ENCODE results near the gene CD40. TPM values are rescaled to one million over a fixed set of nuclear protein-coding genes. Genes with fewer than 3 reads are reported as not detected.
A peak's percentile ranks its signal among the peaks of the same experiment; 100 is the strongest.
"Not testable (repeated sequence)": the region's sequence is repeated elsewhere in the genome, so short reads cannot be mapped to it uniquely, and the experiment has no call there.

Gene CD40
- total RNA-seq, 2 experiments from 2014 or later: 6.1 to 6.3 TPM

- CTCF ChIA-PET: interaction anchor here (0.6 to 1.1 kb wide), 7 partner anchors 70 to 717 kb away, joined by 3 to 7 read pairs (median 4); no protein-coding TSS in a partner anchor
- intact Hi-C loops (cut with micrococcal nuclease): no loop called here
- DNase-seq: no peak
These were observed 33.3 kb upstream of the CD40 start for GRCh38 chr20:46084805-46085178.

GRCh38 chr20:46085179-46085851 is 32.8 kb upstream of the CD40 start:
- peaks cover 68% of the 10 kb centered on the region for H3K4me1 Mint-ChIP-seq (ENCODE audit: low read depth)
- H3K27me3 Mint-ChIP-seq (ENCODE audit: low read depth): no peaks in the 10 kb centered on the region
- peaks cover 2% of the 10 kb centered on the region for H3K36me3 Mint-ChIP-seq (ENCODE audit: low read depth)
- intact Hi-C loops (cut with micrococcal nuclease): no loop called here
- H3K4me3 Mint-ChIP-seq: no peak overlapping the region
- H3K27ac Mint-ChIP-seq: no peak overlapping the region
- CTCF ChIA-PET: interaction anchor here (0.6 to 1.4 kb wide), 6 partner anchors 70 to 718 kb away, joined by 3 to 7 read pairs (median 4); no protein-coding TSS in a partner anchor
- no peaks in the 10 kb centered on the region for H3K9me3 Mint-ChIP-seq
- no peak for DNase-seq

More at GRCh38 chr20:46084805-46085178, 33.3 kb upstream of the CD40 start:
- Mint-ChIP-seq H3K4me1 (ENCODE audit: low read depth) (peaks cover 65% of the 10 kb centered on the region), H3K27me3 (ENCODE audit: low read depth) (no peaks in the 10 kb centered on the region), H3K9me3 (no peaks in the 10 kb centered on the region), H3K36me3 (ENCODE audit: low read depth) (peaks cover 2% of the 10 kb centered on the region), H3K27ac (no peak overlapping the region), H3K4me3 (no peak overlapping the region)

- H3K4me3 Mint-ChIP-seq: no peak overlapping the region
- DNase-seq: no peak
- peaks cover 69% of the 10 kb centered on the region for H3K4me1 Mint-ChIP-seq (ENCODE audit: low read depth)
- no peaks in the 10 kb centered on the region for H3K27me3 Mint-ChIP-seq (ENCODE audit: low read depth)
- no peaks in the 10 kb centered on the region for H3K9me3 Mint-ChIP-seq
- H3K27ac Mint-ChIP-seq: no peak overlapping the region
- peaks cover 2% of the 10 kb centered on the region for H3K36me3 Mint-ChIP-seq (ENCODE audit: low read depth)
- CTCF ChIA-PET: interaction anchor here (1.4 to 2.2 kb wide), 2 partner anchors 100 to 117 kb away, joined by 3 to 9 read pairs; no protein-coding TSS in a partner anchor
- intact Hi-C loops (cut with micrococcal nuclease): loop anchor here (1.0 kb wide), 1 partner anchor 100 kb away; no protein-coding TSS in a partner anchor
These were observed 31.0 kb upstream of the CD40 start for GRCh38 chr20:46087161-46087560.

GRCh38 chr20:46088409-46089166 is 29.5 kb upstream of the CD40 start:
- CTCF ChIA-PET: interaction anchor here (0.9 to 2.2 kb wide), 9 partner anchors 9 to 290 kb away, joined by 3 to 9 read pairs (median 4); no protein-coding TSS in a partner anchor
- Mint-ChIP-seq H3K9me3 (no peaks in the 10 kb centered on the region), H3K4me1 (ENCODE audit: low read depth) (peaks cover 55% of the 10 kb centered on the region), H3K36me3 (ENCODE audit: low read depth) (peaks cover 2% of the 10 kb centered on the region), H3K27me3 (ENCODE audit: low read depth) (no peaks in the 10 kb centered on the region), H3K27ac (peak overlapping the region; percentile 61), H3K4me3 (peak overlapping the region; percentile 86)
- intact Hi-C loops (cut with micrococcal nuclease): loop anchor here (1.0 kb wide), 5 partner anchors 66 to 318 kb away; partner anchors contain the start of gene ELMO2
- DNase-seq: peak; percentile 23

GRCh38 chr20:46089167-46089416 is 29.0 kb upstream of the CD40 start:
- intact Hi-C loops (cut with micrococcal nuclease): loop anchor here (1.0 kb wide), 5 partner anchors 67 to 317 kb away; partner anchors contain the start of gene ELMO2
- H3K27ac Mint-ChIP-seq: peak overlapping the region; percentile 77
- peak; percentile 65 for DNase-seq
- no peaks in the 10 kb centered on the region for H3K9me3 Mint-ChIP-seq
- H3K4me3 Mint-ChIP-seq: peak overlapping the region; percentile 86
- CTCF ChIA-PET: interaction anchor here (0.9 to 2.2 kb wide), 7 partner anchors 9 to 290 kb away, joined by 3 to 9 read pairs (median 4); no protein-coding TSS in a partner anchor
- no peaks in the 10 kb centered on the region for H3K27me3 Mint-ChIP-seq (ENCODE audit: low read depth)
- H3K36me3 Mint-ChIP-seq (ENCODE audit: low read depth): peaks cover 2% of the 10 kb centered on the region
- H3K4me1 Mint-ChIP-seq (ENCODE audit: low read depth): peaks cover 53% of the 10 kb centered on the region

DNA sequence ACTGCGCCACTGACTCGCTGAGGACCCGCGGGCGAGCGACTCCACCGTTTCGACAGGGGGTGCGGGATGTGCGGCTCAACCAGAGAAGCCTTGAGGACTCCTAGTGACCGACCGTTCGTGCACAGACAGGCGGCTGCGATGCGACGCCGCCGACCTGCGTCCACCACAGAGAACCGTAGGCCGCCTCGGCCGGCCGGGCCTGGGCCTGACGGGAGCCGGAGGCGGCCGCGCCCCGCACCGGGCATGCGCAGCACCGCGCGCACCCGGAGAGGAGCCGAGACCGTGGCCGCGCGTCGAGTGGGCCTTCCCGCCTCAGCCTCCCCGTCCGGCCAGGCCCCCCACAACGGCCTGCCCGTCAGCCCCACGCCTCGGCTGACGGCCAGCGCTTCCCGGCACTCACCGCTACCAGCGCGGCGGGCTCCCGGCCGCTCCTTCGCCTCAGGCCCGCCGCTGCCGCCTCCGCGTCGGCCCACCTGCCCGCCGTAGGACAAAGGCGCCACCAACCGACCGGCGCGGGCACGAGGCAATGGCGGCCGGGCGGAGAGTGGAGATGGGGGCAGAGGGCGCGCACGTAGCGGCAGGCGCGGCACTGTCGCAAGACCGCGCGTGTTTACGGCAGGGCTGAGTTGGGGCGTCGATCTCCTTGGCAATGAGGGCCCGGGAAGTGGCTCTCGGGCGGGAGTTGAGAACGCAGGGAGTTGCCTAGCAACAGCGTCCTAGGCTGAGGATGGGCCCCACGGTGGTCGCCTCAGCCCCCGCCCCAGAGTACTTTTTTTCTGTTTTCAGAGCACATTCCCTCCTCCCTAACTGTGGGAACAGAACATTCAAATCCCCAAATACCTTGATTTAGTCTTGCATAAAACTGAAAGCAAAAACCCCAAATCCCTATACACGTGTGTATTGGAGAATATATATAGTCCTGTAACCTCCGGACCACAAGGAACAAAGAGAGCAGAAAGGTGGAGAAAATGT is 28.4 kb upstream of the CD40 start, which contains the start of gene NCOA5:
NCOA5 (minus strand) TSS at position 546 of the 972 bp plus-strand sequence. CDS start 10,538 bp downstream, outside the sequence.
- intact Hi-C loops (cut with micrococcal nuclease): loop anchor here (1.0 kb wide), 6 partner anchors 67 to 317 kb away; partner anchors contain the start of genes ELMO2 and ZNF335
- peaks cover 2% of the 10 kb centered on the region for H3K36me3 Mint-ChIP-seq (ENCODE audit: low read depth)
- peaks cover 47% of the 10 kb centered on the region for H3K4me1 Mint-ChIP-seq (ENCODE audit: low read depth)
- CTCF ChIA-PET: interaction anchor here (1.8 to 2.2 kb wide), 2 partner anchors 77 to 120 kb away, joined by 6 to 9 read pairs; no protein-coding TSS in a partner anchor
- H3K9me3 Mint-ChIP-seq: no peaks in the 10 kb centered on the region
- peak within 1 kb of the TSS; percentile 77 for H3K27ac Mint-ChIP-seq
- peak within 1 kb of the TSS; percentile 86 for H3K4me3 Mint-ChIP-seq
- peak; percentile 96 for DNase-seq
- no peaks in the 10 kb centered on the region for H3K27me3 Mint-ChIP-seq (ENCODE audit: low read depth)

DNA sequence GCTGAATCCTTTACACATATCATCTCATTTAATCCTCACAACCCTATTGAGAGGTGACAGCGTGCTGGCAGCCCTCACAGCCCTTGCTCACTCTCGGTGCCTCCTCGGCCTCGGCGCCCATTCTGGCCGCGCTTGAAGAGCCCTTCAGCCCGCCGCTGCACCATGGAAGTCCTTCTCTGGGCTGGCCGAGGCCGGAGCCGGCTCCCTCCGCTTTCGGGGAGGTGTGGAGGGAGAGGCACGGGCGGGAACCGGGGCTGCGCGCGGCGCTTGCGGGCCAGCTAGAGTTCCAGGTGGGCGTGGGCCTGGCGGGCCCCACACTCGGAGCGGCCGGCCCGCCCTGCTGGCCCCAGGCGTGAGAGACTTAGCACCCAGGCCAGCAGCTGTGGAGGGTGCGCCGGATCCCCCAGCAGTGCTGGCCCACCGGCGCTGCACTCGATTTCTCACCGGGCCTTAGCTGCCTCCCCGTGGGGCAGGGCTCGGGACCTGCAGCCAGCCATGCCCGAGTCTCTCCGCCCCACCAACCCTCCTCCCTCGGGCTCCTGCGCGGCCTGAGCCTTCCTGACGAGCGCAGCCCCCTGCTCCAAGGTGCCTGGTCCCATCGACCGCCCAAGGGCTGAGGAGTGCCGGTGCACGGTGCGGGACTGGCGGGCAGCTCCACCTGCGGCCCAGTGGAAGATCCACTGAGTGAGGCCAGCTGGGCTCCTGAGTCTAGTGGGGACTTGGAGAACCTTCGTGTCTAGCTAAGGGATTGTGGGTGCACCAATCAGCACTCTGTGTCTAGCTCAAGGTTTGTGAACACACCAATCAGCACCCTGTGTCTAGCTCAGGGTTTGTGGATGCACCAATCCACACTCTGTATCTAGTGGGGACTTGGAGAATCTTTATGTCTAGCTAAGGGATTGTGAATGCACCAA is 26.2 kb upstream of the CD40 start:
- H3K9me3 Mint-ChIP-seq; H3K27me3 Mint-ChIP-seq (ENCODE audit: low read depth); intact Hi-C loops (cut with micrococcal nuclease); CTCF ChIA-PET; H3K4me3 Mint-ChIP-seq; DNase-seq; H3K36me3 Mint-ChIP-seq (ENCODE audit: low read depth); H3K27ac Mint-ChIP-seq: not testable (repeated sequence)
- peaks cover 26% of the 10 kb centered on the region for H3K4me1 Mint-ChIP-seq (ENCODE audit: low read depth)

GRCh38 chr20:46093531-46093930 is 24.6 kb upstream of the CD40 start:
- H3K4me3 Mint-ChIP-seq: no peak overlapping the region
- no peak for DNase-seq
- H3K4me1 Mint-ChIP-seq (ENCODE audit: low read depth): peaks cover 10% of the 10 kb centered on the region
- intact Hi-C loops (cut with micrococcal nuclease): no loop called here
- H3K27me3 Mint-ChIP-seq (ENCODE audit: low read depth): peaks cover 2% of the 10 kb centered on the region
- H3K27ac Mint-ChIP-seq: no peak overlapping the region
- CTCF ChIA-PET: no interaction called here
- no peaks in the 10 kb centered on the region for H3K36me3 Mint-ChIP-seq (ENCODE audit: low read depth)
- no peaks in the 10 kb centered on the region for H3K9me3 Mint-ChIP-seq

DNA sequence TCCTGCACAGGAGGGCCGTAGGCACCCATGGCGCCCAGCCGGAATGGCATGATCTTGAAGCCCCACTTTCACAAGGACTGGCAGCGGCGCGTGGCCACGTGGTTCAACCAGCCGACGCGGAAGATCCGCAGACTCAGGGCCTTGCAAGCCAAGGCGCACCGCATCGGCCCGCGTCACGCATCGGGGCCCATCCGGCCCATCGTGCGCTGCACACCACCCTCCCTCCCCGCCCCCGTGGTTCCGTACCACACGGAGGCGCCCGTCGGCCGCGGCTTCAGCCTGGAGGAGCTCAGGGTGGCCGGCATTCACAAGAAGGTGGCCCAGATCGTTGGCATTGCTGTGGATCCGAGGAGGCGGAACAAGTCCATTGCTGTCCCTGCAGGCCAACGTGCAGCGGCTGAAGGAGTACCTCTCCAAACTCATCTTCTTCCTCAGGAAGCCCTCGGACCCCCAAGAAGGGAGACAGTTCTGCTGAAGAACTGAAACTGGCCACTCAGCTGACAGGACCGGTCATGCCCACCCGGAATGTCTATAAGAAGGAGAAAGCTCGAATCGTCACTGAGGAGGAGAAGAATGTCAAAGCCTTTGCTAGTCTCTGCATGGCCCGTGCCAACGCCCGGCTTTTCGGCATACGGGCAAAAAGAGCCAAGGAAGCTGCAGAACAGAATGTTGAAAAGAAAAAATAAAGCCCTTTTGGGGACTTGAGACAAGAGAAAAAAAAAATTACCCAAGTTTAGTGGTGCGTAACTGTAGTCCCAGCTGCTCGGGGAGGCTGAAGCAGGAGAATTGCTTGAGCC is 18.4 kb upstream of the CD40 start:
- DNase-seq: peak; percentile 16

GRCh38 chr20:46100444-46100843 is 17.7 kb upstream of the CD40 start:
- H3K27ac Mint-ChIP-seq; intact Hi-C loops (cut with micrococcal nuclease); H3K4me3 Mint-ChIP-seq; H3K9me3 Mint-ChIP-seq; H3K4me1 Mint-ChIP-seq (ENCODE audit: low read depth); DNase-seq; CTCF ChIA-PET; H3K36me3 Mint-ChIP-seq (ENCODE audit: low read depth): not testable (repeated sequence)
- H3K27me3 Mint-ChIP-seq (ENCODE audit: low read depth): peaks cover 31% of the 10 kb centered on the region

More for the DNA sequence above, 18.4 kb upstream of the CD40 start:
- no peaks in the 10 kb centered on the region for H3K4me1 Mint-ChIP-seq (ENCODE audit: low read depth)
- H3K27me3 Mint-ChIP-seq (ENCODE audit: low read depth): peaks cover 30% of the 10 kb centered on the region
- H3K36me3 Mint-ChIP-seq (ENCODE audit: low read depth): no peaks in the 10 kb centered on the region
- no peak overlapping the region for H3K27ac Mint-ChIP-seq
- CTCF ChIA-PET: interaction anchor here (1.2 kb wide), 1 partner anchor 26 kb away, joined by 3 read pairs; no protein-coding TSS in a partner anchor
- no peaks in the 10 kb centered on the region for H3K9me3 Mint-ChIP-seq
- H3K4me3 Mint-ChIP-seq: no peak overlapping the region
- intact Hi-C loops (cut with micrococcal nuclease): no loop called here
